K562 (cell line): ENCODE data around the gene PKD1L1. TPM values are rescaled to one million over a fixed set of nuclear protein-coding genes. Genes with fewer than 3 reads are reported as not detected.

Experiments used
- CBX1 ChIP-seq: sonication (generic); IDR thresholded peaks from 2 replicates; pipeline ENCODE4 v1.6.1; 2016; ENCODE audit warnings: antibody characterized with exemption, low read depth, mild to moderate bottlenecking
- CXXC5 ChIP-seq: fragments of 250-450 bp; sonication (Bioruptor Pico); IDR thresholded peaks from 2 replicates; pipeline ENCODE4 v1.8.0; 2022; ENCODE audit warnings: inconsistent platforms, mild to moderate bottlenecking, moderate library complexity
- DEAF1 ChIP-seq: fragments of 450-650 bp; formaldehyde crosslinking; IDR thresholded peaks from 2 replicates; pipeline ENCODE4 v1.4.0; 2020; ENCODE audit warnings: mild to moderate bottlenecking, moderate library complexity
- EGR1 ChIP-seq: fragments of 450-650 bp; conservative IDR thresholded peaks from 2 replicates; pipeline ENCODE4 v1.6.1; 2017; ENCODE audit warnings: mild to moderate bottlenecking
- KHSRP ChIP-seq: fragments of 450-650 bp; IDR thresholded peaks from 2 replicates; pipeline ENCODE4 v1.6.1; 2017
- L3MBTL2 ChIP-seq: fragments of 450-650 bp; IDR thresholded peaks from 2 replicates; pipeline ENCODE4 v1.6.1; 2016; ENCODE audit warnings: mild to moderate bottlenecking, moderate library complexity
- MAZ ChIP-seq, 2 experiments: fragments of 450-650 bp in 1 of 2; sonication (generic) in 1 of 2; formaldehyde crosslinking; IDR thresholded peaks in 1 of 2; conservative IDR thresholded peaks in 1 of 2; 2 replicates each; pipeline versions ENCODE4 v1.4.0 to v1.5.0; 2020; ENCODE audit warnings: mild to moderate bottlenecking in 1 of 2, missing genetic modification reagents in 1 of 2
- MYC ChIP-seq, 2 experiments: fragments of 250-450 bp in 1 of 2; sonication (Bioruptor Pico) in 1 of 2; IDR thresholded peaks; 2 replicates each; pipeline versions ENCODE4 v1.5.1 to v1.6.1; 2012 to 2021; ENCODE audit warnings: low read depth in 2 of 2, borderline replicate concordance in 1 of 2, improper control_type of control experiment in 1 of 2, low read length in 1 of 2, mild to moderate bottlenecking in 1 of 2, moderate library complexity in 1 of 2
- PHF8 ChIP-seq: fragments of 200-600 bp; sonication (generic); IDR thresholded peaks from 2 replicates; pipeline ENCODE4 v1.6.1; 2012; ENCODE audit warnings: mixed run types, mild to moderate bottlenecking, inconsistent platforms, low read length, moderate library complexity, borderline replicate concordance
- RAD21 ChIP-seq, 2 experiments: fragments of 250-450 bp in 1 of 2; fragments of 450-650 bp in 1 of 2; sonication (Bioruptor Pico) in 1 of 2; formaldehyde crosslinking in 1 of 2; IDR thresholded peaks in 1 of 2; conservative IDR thresholded peaks in 1 of 2; 2 replicates each; pipeline versions ENCODE4 v1.4.0 to v1.8.0; 2020 to 2022; ENCODE audit warnings: mild to moderate bottlenecking in 2 of 2, moderate library complexity in 1 of 2
- SMC3 ChIP-seq: conservative IDR thresholded peaks from 2 replicates; pipeline ENCODE4 v1.6.1; 2011; ENCODE audit warnings: low read depth, low read length, improper control_type of control experiment; ENCODE audit not compliant: insufficient read depth
- SNIP1 ChIP-seq: fragments of 450-650 bp; IDR thresholded peaks from 2 replicates; pipeline ENCODE4 v1.7.1; 2017; ENCODE audit warnings: low read depth, mild to moderate bottlenecking
- TBL1XR1 ChIP-seq, 2 experiments: IDR thresholded peaks; 2 replicates each; pipeline ENCODE4 v1.6.1; 2012; ENCODE audit warnings: improper control_type of control experiment in 2 of 2, low read length in 2 of 2, mild to moderate bottlenecking in 1 of 2
- YY1 ChIP-seq, 3 experiments: IDR thresholded peaks; 2 replicates each; pipeline ENCODE4 v1.6.1; 2011; ENCODE audit warnings: low read length in 2 of 3, mild to moderate bottlenecking in 2 of 3, moderate library complexity in 2 of 3, borderline replicate concordance in 1 of 3, control low read depth in 1 of 3, low read depth in 1 of 3; ENCODE audit not compliant: insufficient read depth in 3 of 3, insufficient replicate concordance in 2 of 3, control insufficient read depth in 1 of 3, insufficient read length in 1 of 3; ENCODE audit errors: extremely low read depth in 1 of 3
- ZBTB7A ChIP-seq: IDR thresholded peaks from 2 replicates; pipeline ENCODE4 v1.6.1; 2011; ENCODE audit warnings: low read depth, mild to moderate bottlenecking, low read length, moderate library complexity, borderline replicate concordance; ENCODE audit not compliant: control insufficient read depth
- ZNF3 ChIP-seq: fragments of 250-450 bp; sonication (Bioruptor Pico); IDR thresholded peaks from 2 replicates; pipeline ENCODE4 v1.5.0; 2021; ENCODE audit warnings: mild to moderate bottlenecking, moderate library complexity
- polyA plus RNA-seq, 8 experiments: library from polyadenylated mRNA; depleted of rRNA in 4 of 8; stranded (reverse) in 5 of 8; unstranded in 3 of 8; fragments of >200 nt; fragmentation: Nextera tagmentation in 2 of 8; fragmentation: Illumina TruSeq in 1 of 8; extraction: Ambion mirVana in 2 of 8; extraction: Trizol in 1 of 8; gene quantifications; 2 replicates each; pipeline versions ENCODE4 v1.2.1 to v1.2.3, GENCODE V29; 2011 to 2014; ENCODE audit warnings: inconsistent platforms in 1 of 8, missing spikeins in 1 of 8
- total RNA-seq, 7 experiments: library from RNA; depleted of rRNA in 6 of 7; stranded (reverse); fragments of >200 nt in 6 of 7; fragmentation: Illumina TruSeq in 2 of 7; extraction: Trizol in 2 of 7; gene quantifications; 2 replicates each; pipeline versions ENCODE4 v1.2.1 to v1.2.3, GENCODE V29; 2011 to 2021; ENCODE audit warnings: low replicate concordance in 1 of 7
- TF ChIP-seq, protein P1 (sequence below): fragments of 250-450 bp; sonication (Bioruptor Pico); IDR thresholded peaks from 2 replicates; pipeline ENCODE4 v1.4.0; 2020

PKD1L1 gene
- total and polyA plus RNA-seq, 9 of the 15 experiments (the other 6 are each of a cell fraction or from before 2014, with no cell fraction given) = 0.01 to 0.02 TPM; not detected in 7

DNA sequence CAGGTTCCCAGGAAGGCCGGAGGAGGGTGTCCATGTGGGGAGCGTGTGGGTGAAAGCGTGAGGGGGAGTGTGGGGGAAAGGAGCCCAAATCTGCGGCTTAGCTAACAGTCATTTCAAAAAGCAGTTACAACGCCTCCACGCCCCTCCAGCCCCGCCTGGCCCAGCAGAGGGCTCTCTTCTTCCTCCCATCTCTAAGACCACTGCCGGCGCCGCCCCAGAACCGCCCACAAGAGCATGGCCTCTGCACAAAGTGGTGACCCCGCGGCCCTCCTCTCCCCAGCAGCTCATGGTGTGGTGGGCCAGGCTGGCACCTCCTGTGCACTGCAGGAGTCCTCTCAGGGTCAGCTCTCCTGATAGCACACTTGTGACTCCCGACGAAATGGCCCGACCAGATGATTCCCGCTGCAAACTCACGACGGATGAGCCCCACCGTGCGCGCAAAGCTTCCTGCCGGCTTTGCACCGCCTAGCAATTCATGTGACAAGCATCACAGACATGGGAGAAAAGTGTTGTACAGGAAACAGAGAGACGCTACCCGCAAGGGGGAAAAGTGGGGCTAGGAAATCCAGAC lies 43.6 kb upstream of the PKD1L1 start (continued):
- TF ChIP-seq KHSRP (no peak), ZBTB7A (peak; percentile 49; the same call in 1 of the 2 replicates), YY1 (IDR thresholded peaks at IDR 0.05; ENCODE audit: borderline replicate concordance in 1 of 3, control insufficient read depth in 1 of 3, extremely low read depth in 1 of 3, insufficient read depth in 3 of 3, insufficient read length in 1 of 3, insufficient replicate concordance in 2 of 3, low read depth in 1 of 3, low read length in 2 of 3) (peak in 1 of 3 experiments; percentile 49), PHF8 (no peak), RAD21 (CRISPR knock-in tag; conservative IDR thresholded peaks at IDR 0.05 in 1 of 2, IDR thresholded peaks at IDR 0.05 in 1 of 2) (peak; percentile 72 to 77), SNIP1 (no peak), SMC3 (peak; percentile 27; the same call in 1 of the 2 replicates), DEAF1 (CRISPR knock-in tag) (peak; percentile 39; the same call in 1 of the 2 replicates), CXXC5 (CRISPR knock-in tag) (peak; percentile 41), CBX1 (no peak), TBL1XR1 (IDR thresholded peaks at IDR 0.05; ENCODE audit: low read length in 2 of 2) (no peak), MYC (IDR thresholded peaks at IDR 0.05; ENCODE audit: low read depth, low read length) (peak; percentile 56; the same call in 1 of the 2 replicates), MYC (CRISPR knock-in tag; IDR thresholded peaks at IDR 0.05; ENCODE audit: borderline replicate concordance, low read depth) (no peak), L3MBTL2 (0 out of 2 replicates have a peak, but pooled peaks have one; percentile 13), ZNF3 (CRISPR knock-in tag) (no peak), EGR1 (peak; percentile 51; the same call in 1 of the 2 replicates), MAZ (CRISPR knock-in tag; conservative IDR thresholded peaks at IDR 0.05 in 1 of 2, IDR thresholded peaks at IDR 0.05 in 1 of 2) (0 out of 4 replicates have a peak, but pooled peaks have one; percentile 18)
- TF ChIP-seq, protein P1, sequence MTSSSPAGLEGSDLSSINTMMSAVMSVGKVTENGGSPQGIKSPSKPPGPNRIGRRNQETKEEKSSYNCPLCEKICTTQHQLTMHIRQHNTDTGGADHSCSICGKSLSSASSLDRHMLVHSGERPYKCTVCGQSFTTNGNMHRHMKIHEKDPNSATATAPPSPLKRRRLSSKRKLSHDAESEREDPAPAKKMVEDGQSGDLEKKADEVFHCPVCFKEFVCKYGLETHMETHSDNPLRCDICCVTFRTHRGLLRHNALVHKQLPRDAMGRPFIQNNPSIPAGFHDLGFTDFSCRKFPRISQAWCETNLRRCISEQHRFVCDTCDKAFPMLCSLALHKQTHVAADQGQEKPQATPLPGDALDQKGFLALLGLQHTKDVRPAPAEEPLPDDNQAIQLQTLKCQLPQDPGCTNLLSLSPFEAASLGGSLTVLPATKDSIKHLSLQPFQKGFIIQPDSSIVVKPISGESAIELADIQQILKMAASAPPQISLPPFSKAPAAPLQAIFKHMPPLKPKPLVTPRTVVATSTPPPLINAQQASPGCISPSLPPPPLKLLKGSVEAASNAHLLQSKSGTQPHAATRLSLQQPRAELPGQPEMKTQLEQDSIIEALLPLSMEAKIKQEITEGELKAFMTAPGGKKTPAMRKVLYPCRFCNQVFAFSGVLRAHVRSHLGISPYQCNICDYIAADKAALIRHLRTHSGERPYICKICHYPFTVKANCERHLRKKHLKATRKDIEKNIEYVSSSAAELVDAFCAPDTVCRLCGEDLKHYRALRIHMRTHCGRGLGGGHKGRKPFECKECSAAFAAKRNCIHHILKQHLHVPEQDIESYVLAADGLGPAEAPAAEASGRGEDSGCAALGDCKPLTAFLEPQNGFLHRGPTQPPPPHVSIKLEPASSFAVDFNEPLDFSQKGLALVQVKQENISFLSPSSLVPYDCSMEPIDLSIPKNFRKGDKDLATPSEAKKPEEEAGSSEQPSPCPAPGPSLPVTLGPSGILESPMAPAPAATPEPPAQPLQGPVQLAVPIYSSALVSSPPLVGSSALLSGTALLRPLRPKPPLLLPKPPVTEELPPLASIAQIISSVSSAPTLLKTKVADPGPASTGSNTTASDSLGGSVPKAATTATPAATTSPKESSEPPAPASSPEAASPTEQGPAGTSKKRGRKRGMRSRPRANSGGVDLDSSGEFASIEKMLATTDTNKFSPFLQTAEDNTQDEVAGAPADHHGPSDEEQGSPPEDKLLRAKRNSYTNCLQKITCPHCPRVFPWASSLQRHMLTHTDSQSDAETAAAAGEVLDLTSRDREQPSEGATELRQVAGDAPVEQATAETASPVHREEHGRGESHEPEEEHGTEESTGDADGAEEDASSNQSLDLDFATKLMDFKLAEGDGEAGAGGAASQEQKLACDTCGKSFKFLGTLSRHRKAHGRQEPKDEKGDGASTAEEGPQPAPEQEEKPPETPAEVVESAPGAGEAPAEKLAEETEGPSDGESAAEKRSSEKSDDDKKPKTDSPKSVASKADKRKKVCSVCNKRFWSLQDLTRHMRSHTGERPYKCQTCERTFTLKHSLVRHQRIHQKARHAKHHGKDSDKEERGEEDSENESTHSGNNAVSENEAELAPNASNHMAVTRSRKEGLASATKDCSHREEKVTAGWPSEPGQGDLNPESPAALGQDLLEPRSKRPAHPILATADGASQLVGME = no peak
